ENCODE data around the gene ZNF774. TPM values are rescaled to one million over a fixed set of nuclear protein-coding genes. Genes with fewer than 3 reads are reported as not detected.

The ZNF774 gene
- total RNA-seq, 2 experiments from 2014 or later = 1.2 to 1.4 TPM

GRCh38 chr15:90379263-90379662 lies 27.2 kb downstream of the ZNF774 start:
- peaks cover 34% of the 10 kb centered on the region for H3K36me3 Mint-ChIP-seq (ENCODE audit: low read depth)
- no peak overlapping the region for H3K4me3 Mint-ChIP-seq
- intact Hi-C loops (cut with micrococcal nuclease) = no loop called here
- no peaks in the 10 kb centered on the region for H3K27me3 Mint-ChIP-seq
- DNase-seq (no peak), ATAC-seq (no peak)
- ChIA-PET POLR2A (interaction anchor here (0.7 to 3.6 kb wide), 2 partner anchors 10 to 46 kb away, joined by 3 to 19 read pairs; partner anchors contain the start of gene IQGAP1), CTCF (interaction anchor here (1.6 kb wide), 1 partner anchor 12 kb away, joined by 8 read pairs; no protein-coding TSS in a partner anchor)
- H3K27ac Mint-ChIP-seq = no peak overlapping the region
- peaks cover 41% of the 10 kb centered on the region for H3K4me1 Mint-ChIP-seq (ENCODE audit: low read depth)
- TF ChIP-seq CTCF (IDR thresholded peaks at IDR 0.05) = no peak
- peaks cover 21% of the 10 kb centered on the region for H3K9me3 Mint-ChIP-seq

- intact Hi-C loops (cut with micrococcal nuclease) = no loop called here
- peaks cover 18% of the 10 kb centered on the region for H3K9me3 Mint-ChIP-seq
- no peak overlapping the region for H3K4me3 Mint-ChIP-seq
- ChIA-PET POLR2A (interaction anchor here (1.8 kb wide), 1 partner anchor 10 kb away, joined by 4 read pairs; no protein-coding TSS in a partner anchor), CTCF (interaction anchor here (1.8 to 2.2 kb wide), 3 partner anchors 9 to 62 kb away, joined by 7 to 12 read pairs (median 10); no protein-coding TSS in a partner anchor)
- H3K4me1 Mint-ChIP-seq (ENCODE audit: low read depth) = peaks cover 30% of the 10 kb centered on the region
- TF ChIP-seq CTCF (IDR thresholded peaks at IDR 0.05) = no peak
- DNase-seq (no peak), ATAC-seq (no peak)
- H3K36me3 Mint-ChIP-seq (ENCODE audit: low read depth) = peaks cover 21% of the 10 kb centered on the region
- no peaks in the 10 kb centered on the region for H3K27me3 Mint-ChIP-seq
- no peak overlapping the region for H3K27ac Mint-ChIP-seq
These were observed 29.4 kb downstream of the ZNF774 start for GRCh38 chr15:90381515-90381914.

GRCh38 chr15:90382320-90382719 lies 30.2 kb downstream of the ZNF774 start:
- DNase-seq (no peak), ATAC-seq (no peak)
- no peak for TF ChIP-seq CTCF (IDR thresholded peaks at IDR 0.05)
- Mint-ChIP-seq H3K27ac (no peak overlapping the region), H3K36me3 (ENCODE audit: low read depth) (peaks cover 14% of the 10 kb centered on the region), H3K9me3 (peaks cover 16% of the 10 kb centered on the region), H3K27me3 (no peaks in the 10 kb centered on the region), H3K4me3 (no peak overlapping the region), H3K4me1 (ENCODE audit: low read depth) (peaks cover 24% of the 10 kb centered on the region)
- POLR2A ChIA-PET = interaction anchor here (1.8 kb wide), 1 partner anchor 9 kb away, joined by 4 read pairs; no protein-coding TSS in a partner anchor
- CTCF ChIA-PET = interaction anchor here (1.8 to 2.2 kb wide), 3 partner anchors 10 to 63 kb away, joined by 7 to 12 read pairs (median 10); no protein-coding TSS in a partner anchor
- intact Hi-C loops (cut with micrococcal nuclease) = no loop called here

GRCh38 chr15:90386221-90386620 lies 34.1 kb downstream of the ZNF774 start:
- Mint-ChIP-seq H3K27me3 (no peaks in the 10 kb centered on the region), H3K4me1 (ENCODE audit: low read depth) (peaks cover 29% of the 10 kb centered on the region), H3K27ac (peak overlapping the region; percentile 66), H3K4me3 (peak overlapping the region; percentile 48), H3K36me3 (ENCODE audit: low read depth) (peaks cover 18% of the 10 kb centered on the region), H3K9me3 (no peaks in the 10 kb centered on the region)
- ChIA-PET POLR2A (no interaction called here), CTCF (interaction anchor here (1.3 kb wide), 2 partner anchors 11 to 67 kb away, joined by 3 to 5 read pairs; no protein-coding TSS in a partner anchor)
- no peak for TF ChIP-seq CTCF (IDR thresholded peaks at IDR 0.05)
- intact Hi-C loops (cut with micrococcal nuclease) = no loop called here
- ATAC-seq = no peak
- no peak for DNase-seq
